ENCODE data around the gene STMN3.

DNA sequence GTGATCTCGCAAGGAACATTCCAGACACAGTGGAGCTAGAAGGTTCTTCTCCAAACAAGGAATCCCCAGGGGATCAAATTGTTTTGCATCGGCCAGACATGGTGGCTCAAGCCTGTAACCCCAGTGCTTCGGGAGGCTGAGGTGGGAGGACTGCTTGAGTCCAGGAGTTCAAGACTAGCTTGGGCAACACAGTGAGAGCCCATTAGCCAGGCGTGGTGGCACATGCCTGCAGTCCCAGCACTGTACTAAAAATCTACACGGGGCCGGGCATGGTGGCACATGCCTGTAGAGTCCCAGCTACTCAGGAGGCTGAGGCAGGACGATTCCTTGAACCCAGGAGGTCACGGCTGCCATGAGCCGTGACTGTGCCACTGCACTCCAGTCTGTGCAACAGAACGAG lies 41.6 kb downstream of the STMN3 start:
- no peak for TF ChIP-seq SIN3A (IDR thresholded peaks at IDR 0.05; ENCODE audit: borderline replicate concordance, insufficient read depth, low read length)
- TF ChIP-seq POLR2AphosphoS5 (IDR thresholded peaks at IDR 0.05; ENCODE audit: low read depth, low read length), result no peak
- no peak for TF ChIP-seq TAF1 (IDR thresholded peaks at IDR 0.05; ENCODE audit: borderline replicate concordance, insufficient read depth, low read length)
- TF ChIP-seq, protein P1, sequence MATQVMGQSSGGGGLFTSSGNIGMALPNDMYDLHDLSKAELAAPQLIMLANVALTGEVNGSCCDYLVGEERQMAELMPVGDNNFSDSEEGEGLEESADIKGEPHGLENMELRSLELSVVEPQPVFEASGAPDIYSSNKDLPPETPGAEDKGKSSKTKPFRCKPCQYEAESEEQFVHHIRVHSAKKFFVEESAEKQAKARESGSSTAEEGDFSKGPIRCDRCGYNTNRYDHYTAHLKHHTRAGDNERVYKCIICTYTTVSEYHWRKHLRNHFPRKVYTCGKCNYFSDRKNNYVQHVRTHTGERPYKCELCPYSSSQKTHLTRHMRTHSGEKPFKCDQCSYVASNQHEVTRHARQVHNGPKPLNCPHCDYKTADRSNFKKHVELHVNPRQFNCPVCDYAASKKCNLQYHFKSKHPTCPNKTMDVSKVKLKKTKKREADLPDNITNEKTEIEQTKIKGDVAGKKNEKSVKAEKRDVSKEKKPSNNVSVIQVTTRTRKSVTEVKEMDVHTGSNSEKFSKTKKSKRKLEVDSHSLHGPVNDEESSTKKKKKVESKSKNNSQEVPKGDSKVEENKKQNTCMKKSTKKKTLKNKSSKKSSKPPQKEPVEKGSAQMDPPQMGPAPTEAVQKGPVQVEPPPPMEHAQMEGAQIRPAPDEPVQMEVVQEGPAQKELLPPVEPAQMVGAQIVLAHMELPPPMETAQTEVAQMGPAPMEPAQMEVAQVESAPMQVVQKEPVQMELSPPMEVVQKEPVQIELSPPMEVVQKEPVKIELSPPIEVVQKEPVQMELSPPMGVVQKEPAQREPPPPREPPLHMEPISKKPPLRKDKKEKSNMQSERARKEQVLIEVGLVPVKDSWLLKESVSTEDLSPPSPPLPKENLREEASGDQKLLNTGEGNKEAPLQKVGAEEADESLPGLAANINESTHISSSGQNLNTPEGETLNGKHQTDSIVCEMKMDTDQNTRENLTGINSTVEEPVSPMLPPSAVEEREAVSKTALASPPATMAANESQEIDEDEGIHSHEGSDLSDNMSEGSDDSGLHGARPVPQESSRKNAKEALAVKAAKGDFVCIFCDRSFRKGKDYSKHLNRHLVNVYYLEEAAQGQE (IDR thresholded peaks at IDR 0.05; ENCODE audit: insufficient read depth in 1 of 2, low read depth in 2 of 2, low read length in 2 of 2), result no peak
- TF ChIP-seq FOXP2 (optimal IDR thresholded peaks at IDR 0.05; ENCODE audit: borderline replicate concordance, extremely low read depth, extremely low read length, insufficient read depth), result no peak

All from PFSK-1 (cell line).